NCI-H146 treated with DMSO at 0.1 percent for 48 hours (cell line): ENCODE results near the gene UBE2C.
"Not testable (repeated sequence)": the region's sequence is repeated elsewhere in the genome, so short reads cannot be mapped to it uniquely, and the experiment has no call there.

ENCODE experiments used
- DNase-seq: peaks from one replicate; lab custom pipeline; 2025; ENCODE audit not compliant: unreplicated experiment; lab: John Stamatoyannopoulos, UW

UBE2C gene

GRCh38 chr20:45812157-45813005, at the start of gene UBE2C:
TSS of gene UBE2C (plus strand) at chr20:45812644. CDS start at chr20:45812696, 52 bp downstream.
- peak; percentile 99 for DNase-seq

GRCh38 chr20:45764618-45765282, 47.7 kb upstream of the UBE2C start:
- not testable (repeated sequence) for DNase-seq

- no peak for DNase-seq
These were observed 47.1 kb upstream of the UBE2C start for GRCh38 chr20:45765307-45765875.

- no peak for DNase-seq
These were observed 46.5 kb upstream of the UBE2C start for GRCh38 chr20:45765980-45766379.

GRCh38 chr20:45768479-45768878, 44.0 kb upstream of the UBE2C start:
- no peak for DNase-seq

GRCh38 chr20:45771182-45771759, 41.2 kb upstream of the UBE2C start:
- peak; percentile 80 for DNase-seq

GRCh38 chr20:45772693-45773092, 39.8 kb upstream of the UBE2C start:
- no peak for DNase-seq

- no peak for DNase-seq
These were observed 37.5 kb upstream of the UBE2C start for GRCh38 chr20:45774945-45775344.

GRCh38 chr20:45775411-45775810, 37.0 kb upstream of the UBE2C start:
- DNase-seq = no peak

- DNase-seq = no peak
These were observed 35.5 kb upstream of the UBE2C start for GRCh38 chr20:45776931-45777330.

GRCh38 chr20:45779011-45779915, 33.2 kb upstream of the UBE2C start:
- DNase-seq = no peak

GRCh38 chr20:45780159-45780558, 32.3 kb upstream of the UBE2C start:
- DNase-seq = no peak

GRCh38 chr20:45781391-45781931, 31.0 kb upstream of the UBE2C start:
- no peak for DNase-seq

GRCh38 chr20:45782890-45783289, 29.6 kb upstream of the UBE2C start:
- no peak for DNase-seq

GRCh38 chr20:45783656-45784294, 28.7 kb upstream of the UBE2C start:
- DNase-seq = no peak

- no peak for DNase-seq
These were observed 24.1 kb upstream of the UBE2C start for GRCh38 chr20:45788351-45788750.

- DNase-seq = no peak
These were observed 19.9 kb upstream of the UBE2C start for GRCh38 chr20:45792317-45793118.

GRCh38 chr20:45796337-45797065, 15.9 kb upstream of the UBE2C start:
- DNase-seq = no peak
